BE2C (cell line): ENCODE data around the gene LGI4.
A peak's percentile ranks its signal among the peaks of the same experiment; 100 is the strongest.

Experiments used
- DNase-seq: peaks from one replicate; pipeline ENCODE4 v3.0.0-alpha.2; 2020
- H3K27me3 ChIP-seq: fragments of 250-450 bp; sonication (Bioruptor Pico); 2 replicates; pipeline ENCODE4 v1.5.1; 2020; ENCODE audit warnings: mild to moderate bottlenecking
- H3K36me3 ChIP-seq: fragments of 250-450 bp; sonication (Bioruptor Pico); 2 replicates; pipeline ENCODE4 v1.5.1; 2020; ENCODE audit warnings: mild to moderate bottlenecking
- H3K4me1 ChIP-seq: fragments of 250-450 bp; sonication (Bioruptor Pico); 2 replicates; pipeline ENCODE4 v1.5.1; 2020
- H3K4me3 ChIP-seq: 2 replicates; pipeline ENCODE4 v1.5.1; 2011; ENCODE audit warnings: low read depth, low read length
- H3K9me3 ChIP-seq: fragments of 250-450 bp; sonication (Bioruptor Pico); 2 replicates; pipeline ENCODE4 v1.5.1; 2020
- CTCF ChIP-seq: IDR thresholded peaks from 2 replicates; pipeline ENCODE4 v1.5.1; 2012; ENCODE audit warnings: mild to moderate bottlenecking, low read depth, low read length

Gene LGI4

GRCh38 chr19:35093430-35093829 is 41.4 kb downstream of the LGI4 start:
- H3K27me3 ChIP-seq: no peaks in the 10 kb centered on the region
- H3K9me3 ChIP-seq: no peaks in the 10 kb centered on the region

GRCh38 chr19:35090506-35091214 is 44.2 kb downstream of the LGI4 start:
- Histone ChIP-seq H3K4me3 (no peak overlapping the region), H3K36me3 (no peaks in the 10 kb centered on the region), H3K27me3 (no peaks in the 10 kb centered on the region), H3K9me3 (no peaks in the 10 kb centered on the region), H3K4me1 (peaks cover 5% of the 10 kb centered on the region; the same call in 1 of the 2 replicates)
- DNase-seq: peak; percentile 62
- TF ChIP-seq CTCF: peak; percentile 60

More at GRCh38 chr19:35093430-35093829, 41.4 kb downstream of the LGI4 start:
- TF ChIP-seq CTCF: no peak
- no peak for DNase-seq
- H3K4me3 ChIP-seq: no peak overlapping the region
- no peaks in the 10 kb centered on the region for H3K36me3 ChIP-seq
- H3K4me1 ChIP-seq: peaks cover 5% of the 10 kb centered on the region; the same call in 1 of the 2 replicates

GRCh38 chr19:35090160-35090505 is 44.7 kb downstream of the LGI4 start:
- no peak for DNase-seq
- no peak overlapping the region for H3K4me3 ChIP-seq
- TF ChIP-seq CTCF: no peak
- peaks cover 5% of the 10 kb centered on the region; the same call in 1 of the 2 replicates for H3K4me1 ChIP-seq
- H3K27me3 ChIP-seq: no peaks in the 10 kb centered on the region
- H3K36me3 ChIP-seq: no peaks in the 10 kb centered on the region
- H3K9me3 ChIP-seq: no peaks in the 10 kb centered on the region

GRCh38 chr19:35089554-35089953 is 45.3 kb downstream of the LGI4 start:
- Histone ChIP-seq H3K9me3 (no peaks in the 10 kb centered on the region), H3K36me3 (no peaks in the 10 kb centered on the region), H3K4me3 (no peak overlapping the region), H3K27me3 (no peaks in the 10 kb centered on the region), H3K4me1 (peaks cover 5% of the 10 kb centered on the region; the same call in 1 of the 2 replicates)
- TF ChIP-seq CTCF: no peak
- no peak for DNase-seq

- peaks cover 5% of the 10 kb centered on the region; the same call in 1 of the 2 replicates for H3K4me1 ChIP-seq
- TF ChIP-seq CTCF: no peak
These were observed 46.5 kb downstream of the LGI4 start for GRCh38 chr19:35088131-35088913.

GRCh38 chr19:35087393-35087792 is 47.5 kb downstream of the LGI4 start:
- Histone ChIP-seq H3K36me3 (no peaks in the 10 kb centered on the region), H3K4me3 (no peak overlapping the region), H3K4me1 (no peaks in the 10 kb centered on the region; the same call in 1 of the 2 replicates), H3K9me3 (no peaks in the 10 kb centered on the region), H3K27me3 (no peaks in the 10 kb centered on the region)
- TF ChIP-seq CTCF: no peak
- DNase-seq: no peak

More at GRCh38 chr19:35088131-35088913, 46.5 kb downstream of the LGI4 start:
- Histone ChIP-seq H3K4me3 (no peak overlapping the region), H3K9me3 (no peaks in the 10 kb centered on the region), H3K27me3 (no peaks in the 10 kb centered on the region), H3K36me3 (no peaks in the 10 kb centered on the region)
- no peak for DNase-seq
